ENCODE data around the gene FAM24B.
"Not testable (repeated sequence)": the region's sequence is repeated elsewhere in the genome, so short reads cannot be mapped to it uniquely, and the experiment has no call there.

Gene FAM24B, protein sequence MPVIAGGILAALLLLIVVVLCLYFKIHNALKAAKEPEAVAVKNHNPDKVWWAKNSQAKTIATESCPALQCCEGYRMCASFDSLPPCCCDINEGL

DNA sequence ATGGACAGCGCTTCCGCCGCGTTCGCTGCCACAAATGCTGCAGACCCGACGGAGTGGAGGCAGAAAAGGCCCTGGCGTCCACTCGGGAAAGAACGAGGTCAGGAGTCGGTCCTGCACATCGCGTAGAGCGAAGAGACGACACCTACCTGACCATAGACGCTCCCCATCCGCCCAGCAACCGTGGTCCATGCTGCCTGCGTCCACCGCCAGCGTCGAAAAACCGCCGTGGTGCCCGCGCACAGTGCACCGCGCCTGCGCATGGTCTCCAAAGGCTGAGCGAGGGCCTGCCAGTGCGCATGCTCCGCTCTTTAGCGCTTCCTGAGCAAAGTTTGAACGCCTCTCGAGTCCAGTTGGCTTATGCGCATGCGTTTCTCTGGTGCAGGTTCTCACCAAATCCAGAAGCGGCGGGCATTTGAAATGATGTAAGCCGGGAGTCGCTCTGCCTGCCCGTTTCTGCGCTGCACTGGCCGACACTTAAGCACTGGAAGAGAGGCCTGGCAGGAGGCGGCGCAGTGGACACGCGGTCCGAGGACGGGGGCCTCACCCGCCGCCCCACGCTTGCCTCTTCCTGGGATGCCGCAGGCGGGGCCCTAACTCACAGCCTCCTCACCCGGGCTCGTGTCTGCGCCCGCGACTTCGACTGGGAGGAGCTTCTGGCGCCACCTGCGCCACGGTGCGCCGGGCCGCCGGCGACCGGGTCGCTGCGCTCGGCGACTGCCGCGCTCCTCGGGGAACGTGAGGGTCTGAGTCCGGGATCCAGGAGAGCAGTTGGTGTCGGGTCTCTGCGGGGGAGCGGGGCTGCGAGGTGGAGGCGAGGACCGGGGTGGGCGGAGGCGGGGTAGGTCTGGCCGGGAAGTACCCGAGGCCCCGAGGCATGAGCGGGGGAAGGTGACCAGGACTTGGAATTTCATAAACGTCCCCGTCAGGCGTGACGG, at the start of gene FAM24B:
Gene FAM24B (minus strand): TSS at position 243 of the 935 bp plus-strand sequence. CDS start 29,066 bp downstream, outside the sequence.
- TF ChIP-seq, protein P1, sequence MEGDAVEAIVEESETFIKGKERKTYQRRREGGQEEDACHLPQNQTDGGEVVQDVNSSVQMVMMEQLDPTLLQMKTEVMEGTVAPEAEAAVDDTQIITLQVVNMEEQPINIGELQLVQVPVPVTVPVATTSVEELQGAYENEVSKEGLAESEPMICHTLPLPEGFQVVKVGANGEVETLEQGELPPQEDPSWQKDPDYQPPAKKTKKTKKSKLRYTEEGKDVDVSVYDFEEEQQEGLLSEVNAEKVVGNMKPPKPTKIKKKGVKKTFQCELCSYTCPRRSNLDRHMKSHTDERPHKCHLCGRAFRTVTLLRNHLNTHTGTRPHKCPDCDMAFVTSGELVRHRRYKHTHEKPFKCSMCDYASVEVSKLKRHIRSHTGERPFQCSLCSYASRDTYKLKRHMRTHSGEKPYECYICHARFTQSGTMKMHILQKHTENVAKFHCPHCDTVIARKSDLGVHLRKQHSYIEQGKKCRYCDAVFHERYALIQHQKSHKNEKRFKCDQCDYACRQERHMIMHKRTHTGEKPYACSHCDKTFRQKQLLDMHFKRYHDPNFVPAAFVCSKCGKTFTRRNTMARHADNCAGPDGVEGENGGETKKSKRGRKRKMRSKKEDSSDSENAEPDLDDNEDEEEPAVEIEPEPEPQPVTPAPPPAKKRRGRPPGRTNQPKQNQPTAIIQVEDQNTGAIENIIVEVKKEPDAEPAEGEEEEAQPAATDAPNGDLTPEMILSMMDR (IDR thresholded peaks at IDR 0.05; ENCODE audit: extremely low read depth, insufficient read depth, missing control alignments): no peak
- in situ Hi-C loops (cut with MboI; ENCODE audit: low pct_unique_long_range_greater_than_20kb, low sequenced_read_pairs, unreplicated experiment): no loop called here
- DNase-seq (ENCODE audit: low spot score): peak; percentile 86

DNA sequence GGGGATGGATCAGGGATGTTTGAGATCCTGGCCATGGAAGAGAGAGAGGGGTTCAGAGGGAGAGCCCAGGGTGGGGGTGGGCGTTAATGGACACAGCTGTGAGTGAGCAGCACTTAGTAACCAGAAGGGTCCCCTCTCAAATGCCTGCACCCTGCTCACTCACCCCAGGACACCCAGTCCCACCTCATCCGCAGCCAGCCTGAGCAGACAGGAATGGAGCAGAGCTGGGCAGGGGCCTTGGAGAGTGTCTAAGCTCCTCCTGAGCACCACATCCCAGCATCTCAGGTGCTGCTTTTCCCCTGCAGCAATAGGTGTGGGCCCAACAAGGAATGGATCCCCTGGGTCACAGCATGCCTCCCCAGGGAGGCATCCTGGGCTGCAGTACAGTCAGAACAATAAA, 36.3 kb upstream of the FAM24B start:
- in situ Hi-C loops (cut with MboI; ENCODE audit: low pct_unique_long_range_greater_than_20kb, low sequenced_read_pairs, unreplicated experiment): no loop called here
- TF ChIP-seq, protein P1 (IDR thresholded peaks at IDR 0.05; ENCODE audit: extremely low read depth, insufficient read depth, missing control alignments): no peak
- DNase-seq (ENCODE audit: low spot score): no peak

DNA sequence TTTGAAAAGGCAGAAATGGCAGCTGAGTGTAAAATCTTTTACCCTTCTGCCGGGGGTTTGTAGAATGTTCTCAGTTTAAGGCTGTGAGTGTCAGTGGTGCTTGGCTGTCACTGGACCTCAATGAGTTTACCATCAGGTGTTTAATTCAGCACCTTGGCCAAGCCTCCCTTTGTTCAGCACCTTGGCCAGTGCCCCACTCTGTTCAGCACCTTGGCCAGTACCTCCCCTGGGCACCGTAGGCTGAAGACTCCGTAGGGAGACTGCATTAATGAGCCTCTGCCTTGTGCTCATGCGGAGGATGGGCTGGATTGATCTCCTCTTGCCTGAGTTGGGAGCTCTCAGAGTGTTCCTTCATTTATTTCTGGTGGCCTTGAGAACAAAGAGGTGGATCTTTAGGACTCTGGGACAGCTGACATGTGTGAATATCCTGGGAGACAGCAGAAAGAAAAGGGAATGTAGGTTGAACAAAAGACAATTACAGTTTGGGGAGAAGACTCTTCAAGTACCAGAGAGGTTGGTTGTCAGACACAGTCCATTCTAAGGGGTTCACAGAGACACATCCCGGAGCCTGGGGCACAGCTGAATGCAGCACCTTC, 32.6 kb upstream of the FAM24B start:
- TF ChIP-seq, protein P1 (IDR thresholded peaks at IDR 0.05; ENCODE audit: extremely low read depth, insufficient read depth, missing control alignments): no peak
- DNase-seq (ENCODE audit: low spot score): peak; percentile 35

DNA sequence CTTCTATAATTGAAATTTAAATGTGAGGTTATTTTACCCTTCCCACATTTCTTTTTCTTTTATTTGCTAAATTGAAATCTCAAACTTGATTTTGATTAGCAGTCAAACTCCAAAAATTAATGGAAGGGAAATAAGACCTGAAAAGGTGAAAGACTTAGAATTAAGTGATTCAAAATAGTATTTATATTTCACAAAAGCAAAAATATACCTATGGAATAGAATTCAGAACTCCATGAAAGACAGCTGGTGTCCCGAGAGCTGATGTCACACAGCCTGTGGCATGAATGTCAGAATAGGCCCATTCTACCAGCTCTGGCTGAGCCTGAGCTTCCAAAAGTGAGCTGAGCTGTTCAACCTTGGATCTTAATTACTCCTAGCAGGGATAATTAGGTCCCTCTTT, 30.9 kb upstream of the FAM24B start, which contains the start of gene FAM24A:
Gene FAM24A (plus strand): TSS at position 301 of the 400 bp plus-strand sequence. CDS start 1,025 bp downstream, outside the sequence.
- in situ Hi-C loops (cut with MboI; ENCODE audit: low pct_unique_long_range_greater_than_20kb, low sequenced_read_pairs, unreplicated experiment): no loop called here
- no peak for DNase-seq (ENCODE audit: low spot score)
- TF ChIP-seq, protein P1 (IDR thresholded peaks at IDR 0.05; ENCODE audit: extremely low read depth, insufficient read depth, missing control alignments): no peak

More for the DNA sequence above, 32.6 kb upstream of the FAM24B start:
- in situ Hi-C loops (cut with MboI; ENCODE audit: low pct_unique_long_range_greater_than_20kb, low sequenced_read_pairs, unreplicated experiment): no loop called here

DNA sequence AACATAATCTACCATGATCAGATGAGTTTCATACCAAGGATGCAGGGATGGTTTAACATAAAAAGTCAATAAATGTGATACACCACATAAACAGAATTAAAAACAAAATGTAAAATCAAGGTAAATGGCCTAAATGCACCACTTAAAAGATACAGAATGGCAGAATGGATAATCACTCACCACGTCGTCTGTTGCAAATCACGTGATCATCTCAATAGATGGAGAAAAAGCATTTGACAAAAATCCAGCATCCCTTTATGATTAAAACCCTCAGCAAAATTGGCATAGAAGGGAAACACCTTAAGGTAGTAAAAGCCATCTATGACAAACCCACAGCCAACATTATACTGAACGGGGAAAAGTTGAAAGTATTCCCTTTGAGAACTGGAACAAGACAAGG, 24.5 kb upstream of the FAM24B start:
- in situ Hi-C loops (cut with MboI; ENCODE audit: low pct_unique_long_range_greater_than_20kb, low sequenced_read_pairs, unreplicated experiment): not testable (repeated sequence)

DNA sequence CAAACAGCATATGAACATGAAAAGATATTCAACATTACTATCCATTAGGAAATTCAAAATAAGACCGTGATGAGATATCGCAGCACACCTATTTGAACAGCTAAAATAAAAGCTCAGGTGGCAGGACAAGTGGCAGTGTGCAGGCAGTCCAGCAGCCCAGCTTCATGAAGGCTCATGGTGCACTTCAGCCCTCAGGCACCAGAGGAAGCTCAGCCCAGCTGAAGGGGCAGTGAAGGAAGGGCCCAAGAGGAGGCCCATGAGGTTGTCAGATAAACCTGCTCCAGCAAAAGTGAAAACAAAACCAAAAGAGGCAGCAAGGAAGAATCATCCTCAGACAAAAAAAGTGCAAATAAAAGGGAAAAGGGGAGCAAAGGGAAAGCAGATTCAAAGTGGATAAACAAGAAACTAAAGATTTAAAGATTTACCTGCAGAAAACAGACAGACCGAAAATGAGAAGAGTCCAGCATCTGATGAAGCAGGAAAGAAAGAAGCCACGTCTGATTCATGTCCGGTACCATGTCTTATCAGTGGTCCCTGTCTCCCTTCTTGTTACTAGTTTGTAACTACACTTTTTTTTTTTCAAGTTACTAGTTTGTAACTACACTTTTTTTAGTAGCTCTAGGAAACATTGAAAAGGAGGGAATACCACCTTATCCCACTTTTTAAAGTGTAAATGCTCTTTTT, 15.0 kb upstream of the FAM24B start:
- in situ Hi-C loops (cut with MboI; ENCODE audit: low pct_unique_long_range_greater_than_20kb, low sequenced_read_pairs, unreplicated experiment): no loop called here
- DNase-seq (ENCODE audit: low spot score): no peak

More for the DNA sequence above, 24.5 kb upstream of the FAM24B start:
- DNase-seq (ENCODE audit: low spot score): not testable (repeated sequence)

More for the DNA sequence above, 15.0 kb upstream of the FAM24B start:
- TF ChIP-seq, protein P1 (IDR thresholded peaks at IDR 0.05; ENCODE audit: extremely low read depth, insufficient read depth, missing control alignments): no peak
